GM19468 (cell line): ENCODE measurements around the gene ABI3BP.

Source experiments
- ATAC-seq: cut with Tn5 transposase; IDR thresholded peaks from one replicate; pipeline ENCODE4 v1.9.1; 2021; ENCODE audit warnings: mild to moderate bottlenecking, moderate library complexity, moderate number of reproducible peaks; ENCODE audit not compliant: unreplicated experiment; ENCODE audit errors: extremely low read depth

ABI3BP gene

DNA sequence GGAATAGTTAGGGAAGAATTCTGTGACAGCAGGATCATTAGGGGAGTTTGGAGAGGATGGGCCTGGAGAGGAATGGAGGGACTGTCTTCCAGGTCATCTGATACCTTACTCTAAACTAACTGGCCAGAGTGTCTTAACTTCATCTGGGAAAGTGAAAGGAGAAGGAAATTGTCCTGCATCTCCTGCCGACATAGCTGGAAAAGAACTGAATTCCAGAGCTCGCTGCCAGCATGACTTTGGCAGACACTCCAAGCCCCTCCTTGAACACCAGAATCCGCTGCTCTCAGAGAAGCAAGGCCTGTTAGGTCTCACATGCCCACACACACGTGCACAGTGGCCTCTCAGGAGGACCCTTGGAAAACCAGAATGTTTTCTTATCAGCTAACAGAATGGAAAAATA, 10.5 kb downstream of the ABI3BP start:
- ATAC-seq = no peak

DNA sequence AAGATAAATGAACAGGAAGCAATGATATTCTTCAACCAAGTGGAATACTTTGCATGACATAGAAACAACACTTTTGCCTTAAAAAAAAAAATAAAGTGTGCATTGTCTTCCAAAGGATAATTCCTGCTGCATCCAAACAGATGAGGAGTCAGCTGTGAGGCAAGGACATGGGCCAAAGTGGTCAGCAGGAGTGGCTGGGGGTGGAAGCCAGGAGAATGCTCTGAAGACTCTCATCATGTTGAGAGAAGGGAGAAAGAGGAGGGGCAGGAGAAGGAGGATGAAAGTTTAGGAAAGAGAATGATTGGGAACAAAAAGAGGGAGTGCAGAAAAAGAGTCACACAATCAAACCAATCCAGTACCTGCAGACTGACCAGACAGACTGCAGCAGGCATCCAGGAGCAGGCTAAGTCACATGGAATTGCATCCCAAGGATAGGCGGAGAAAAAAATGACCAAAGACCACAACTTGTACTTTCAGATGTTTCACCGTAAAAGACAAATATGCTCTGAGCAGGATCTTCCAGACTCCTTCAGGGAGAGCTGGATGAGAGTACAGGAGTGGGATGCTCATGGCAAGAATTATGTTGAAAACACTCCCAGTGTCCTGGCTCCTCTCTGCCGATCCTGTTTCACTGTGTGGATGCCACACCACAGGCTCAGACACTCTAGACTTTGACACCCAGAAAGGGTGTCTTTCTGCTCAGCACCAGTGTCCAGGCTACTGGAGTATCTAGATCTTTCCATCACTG, 11.9 kb downstream of the ABI3BP start:
- ATAC-seq = no peak

DNA sequence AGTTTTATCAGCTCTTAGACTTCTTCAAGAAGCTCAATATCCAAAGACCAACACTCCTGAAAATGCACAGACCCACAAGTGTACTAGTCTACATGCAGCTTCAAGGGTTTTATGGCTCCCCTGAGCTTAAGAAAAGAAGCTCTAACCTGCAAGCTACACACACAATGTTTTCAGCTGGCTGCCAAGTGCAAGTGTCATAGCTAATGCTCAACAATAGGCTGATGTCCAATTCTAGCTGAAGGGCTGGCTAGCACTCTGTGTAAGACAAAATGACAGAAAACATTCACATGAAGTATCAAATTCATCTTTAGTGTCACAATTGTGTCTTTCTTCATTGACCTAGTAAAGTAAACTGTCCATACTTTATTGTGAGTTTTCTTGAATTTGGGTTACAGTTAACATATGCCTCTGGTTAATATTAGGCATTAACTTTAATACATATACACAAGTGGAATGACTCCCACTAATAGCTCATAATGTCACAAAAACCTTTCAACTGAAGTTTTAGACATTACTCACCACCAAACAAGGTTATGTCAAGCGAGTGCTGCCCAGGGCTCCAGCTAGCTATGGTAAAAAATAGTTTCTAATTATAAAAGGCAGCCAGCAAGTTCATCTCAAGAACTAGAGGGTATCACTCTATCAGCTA, 15.1 kb downstream of the ABI3BP start:
- ATAC-seq = no peak

DNA sequence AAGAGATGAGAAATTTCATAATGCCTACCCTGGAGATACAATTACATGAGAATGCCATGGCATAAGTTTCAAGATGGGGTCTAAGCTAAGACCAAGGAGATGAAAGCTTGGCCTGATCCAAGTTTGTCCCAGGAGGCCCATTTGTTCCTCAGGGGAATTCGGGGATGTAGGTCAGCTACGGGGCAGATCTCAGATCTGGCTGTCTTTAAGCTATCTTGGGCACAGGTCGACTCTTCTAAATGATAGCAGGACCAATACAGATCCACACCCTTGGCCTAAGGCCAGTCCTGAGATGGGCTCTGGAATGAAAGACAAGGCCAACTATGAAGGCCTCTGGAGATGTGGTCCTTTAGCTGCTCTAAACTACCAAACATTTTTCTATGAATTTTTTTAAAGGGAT, 16.6 kb downstream of the ABI3BP start:
- no peak for ATAC-seq

DNA sequence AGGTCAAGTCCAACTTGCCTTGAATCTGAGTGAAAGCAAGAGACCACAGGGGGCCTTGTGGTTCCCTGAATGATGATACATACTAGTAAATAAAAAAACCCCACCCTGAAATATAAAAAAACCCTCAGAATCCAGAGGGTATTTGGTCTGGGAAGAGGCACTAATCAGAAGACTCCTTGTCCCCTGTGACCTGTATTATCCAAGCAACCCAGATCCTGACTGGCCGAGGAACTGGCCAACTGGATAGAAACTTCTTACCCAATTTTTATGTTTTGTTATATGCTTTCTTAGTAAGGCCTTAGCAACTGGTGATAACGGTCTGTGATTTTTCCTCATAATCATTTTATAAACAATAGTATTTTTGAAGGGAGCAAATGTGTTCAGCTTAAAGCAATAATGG, 17.5 kb downstream of the ABI3BP start:
- no peak for ATAC-seq

DNA sequence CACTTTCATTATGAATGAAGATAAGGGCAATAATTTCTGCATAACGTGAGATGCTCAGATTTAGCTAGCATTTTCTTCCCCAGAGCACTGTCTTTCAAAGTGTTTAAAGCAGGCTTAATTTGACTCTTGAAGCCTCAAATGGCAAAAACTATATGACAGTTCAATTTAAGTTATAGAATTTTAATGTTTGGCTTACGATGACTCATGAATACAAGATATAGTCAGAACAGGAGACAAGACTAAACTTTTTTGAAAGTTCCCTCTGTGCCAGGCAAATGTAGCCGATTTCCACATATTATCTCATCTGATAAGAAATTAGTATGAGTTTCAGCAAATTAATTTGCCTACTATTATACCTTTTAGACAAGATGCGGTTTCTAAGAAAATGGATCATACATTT, 19.6 kb downstream of the ABI3BP start:
- ATAC-seq = no peak

DNA sequence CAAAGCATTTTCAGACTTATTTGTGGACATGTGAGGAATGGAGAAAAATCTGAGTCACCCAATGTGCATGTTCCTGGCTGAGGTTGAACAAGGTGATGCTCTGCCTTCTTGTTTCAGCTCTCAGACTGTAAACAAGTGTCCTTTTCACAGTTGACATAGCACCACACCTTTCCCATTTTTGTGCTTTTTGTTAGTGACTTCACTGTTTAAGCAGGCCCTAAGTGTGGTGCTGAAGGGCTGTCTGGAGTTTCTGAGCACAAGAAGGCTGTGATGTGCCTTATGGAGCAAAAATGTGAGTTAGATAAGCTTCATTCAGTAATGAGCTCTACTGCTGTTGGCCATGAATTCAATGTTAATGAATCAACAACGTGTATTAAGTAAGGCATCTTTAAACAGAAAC, 20.4 kb downstream of the ABI3BP start:
- ATAC-seq = no peak

DNA sequence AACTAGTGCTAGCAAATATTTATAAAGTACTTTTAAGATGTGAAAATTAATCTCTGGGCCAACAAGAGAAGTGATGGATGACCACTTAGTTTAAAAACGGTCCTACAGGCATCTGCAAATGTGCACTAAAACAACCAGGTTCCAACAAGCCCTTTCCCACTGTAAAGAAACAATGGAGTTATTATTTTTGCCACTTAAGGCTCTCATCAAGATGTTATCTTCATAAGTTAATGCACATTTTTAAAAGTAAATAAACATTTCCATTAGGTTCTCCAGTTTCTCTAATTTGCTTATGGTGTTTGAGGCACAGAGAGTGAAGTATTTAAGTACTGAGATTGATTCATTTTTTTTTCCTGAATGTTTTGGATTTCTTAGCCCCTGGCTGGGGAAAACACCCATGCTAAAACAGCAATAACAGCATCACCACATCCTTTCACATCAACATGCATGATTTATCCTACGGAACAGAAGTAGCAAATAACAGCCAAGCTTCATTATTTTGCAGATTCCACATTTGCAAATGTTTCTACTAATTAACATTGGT, 20.8 kb downstream of the ABI3BP start:
- ATAC-seq = no peak

DNA sequence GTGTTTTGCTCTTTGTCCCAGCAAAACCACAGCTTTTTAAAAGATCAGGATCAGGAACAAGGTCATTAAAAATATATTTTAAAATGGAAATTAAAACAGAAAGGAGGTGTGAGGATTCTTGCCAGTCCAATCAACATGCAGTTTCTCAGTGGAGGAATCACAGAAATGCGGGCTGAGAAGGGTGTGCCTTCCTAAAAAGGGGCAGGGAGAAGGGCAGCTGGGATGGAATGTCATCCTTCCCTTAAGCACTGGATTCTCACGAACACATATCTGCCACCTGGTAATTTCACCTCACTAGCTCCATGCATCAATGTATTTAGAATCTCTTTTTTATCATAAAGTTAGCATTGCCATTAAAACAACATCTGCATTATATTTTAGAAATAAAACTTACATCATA, 21.4 kb downstream of the ABI3BP start:
- ATAC-seq = no peak

DNA sequence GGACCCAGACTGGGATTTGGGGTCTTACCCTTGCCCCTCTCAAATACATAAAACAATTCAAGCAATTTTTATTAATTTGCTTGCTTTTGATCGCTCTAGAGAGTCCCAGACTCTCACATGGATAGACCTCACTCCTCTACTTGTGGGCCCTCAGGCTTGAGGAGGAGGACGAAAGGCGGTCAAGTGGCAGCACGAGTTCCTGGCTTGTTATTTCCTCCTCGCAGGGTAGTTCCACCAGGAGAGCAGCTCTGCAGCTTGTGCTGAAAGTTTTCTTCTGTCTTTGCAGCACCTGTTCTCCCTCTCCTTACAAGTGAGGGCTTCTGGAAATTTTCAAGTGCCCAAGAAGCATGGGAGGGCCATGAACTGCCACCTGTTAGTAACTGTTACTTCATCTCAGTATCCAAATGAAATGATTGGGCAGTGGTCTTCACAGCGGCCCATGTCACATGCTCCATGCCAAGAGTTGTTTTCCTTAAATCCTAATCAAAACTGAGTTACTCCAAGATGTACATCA, 22.7 kb downstream of the ABI3BP start:
- ATAC-seq = no peak

DNA sequence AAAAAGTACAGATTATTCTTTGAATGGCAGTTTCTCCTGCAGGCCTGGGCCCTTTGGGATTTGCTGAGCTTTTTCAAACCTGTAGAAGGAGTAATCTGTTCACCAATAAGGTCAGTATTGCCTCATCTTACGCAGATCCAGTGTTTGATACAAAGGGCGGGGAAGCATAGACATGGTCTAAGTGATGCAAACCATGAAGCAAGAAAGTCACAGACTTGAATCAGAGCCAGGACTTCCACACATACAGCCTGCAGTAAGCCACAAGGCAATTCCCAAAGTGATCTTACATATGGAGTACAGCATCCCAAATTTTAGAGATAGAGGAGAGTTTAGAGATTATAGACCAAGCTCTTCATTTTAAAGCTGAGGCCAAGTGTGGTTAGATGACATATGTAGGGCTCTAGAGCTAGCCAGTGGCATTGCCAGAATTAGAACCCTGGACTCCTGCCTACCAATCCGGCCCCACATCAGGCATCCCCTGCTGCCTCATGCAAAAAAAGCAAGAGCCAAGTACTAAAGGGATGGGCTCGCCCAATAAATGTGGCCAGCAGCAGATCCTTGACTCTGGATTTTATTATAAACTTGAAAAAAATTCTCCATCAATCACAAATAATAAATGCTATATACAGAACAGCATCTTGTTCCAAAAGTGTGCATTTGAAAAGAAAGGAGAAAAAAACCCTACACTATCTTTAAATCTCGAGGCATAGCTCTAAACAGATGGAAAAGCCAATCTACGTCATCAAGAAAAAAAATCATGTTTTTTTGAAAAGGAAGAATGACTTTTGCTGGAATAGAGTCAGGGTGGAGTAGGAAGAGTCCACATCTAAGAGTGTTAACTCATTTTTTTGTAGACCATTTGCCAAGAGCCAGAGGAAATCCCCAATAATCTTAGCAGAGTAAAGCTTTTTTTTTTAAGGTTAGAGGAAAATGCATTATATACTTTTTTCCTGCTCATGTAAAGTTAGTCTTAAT, 24.0 kb downstream of the ABI3BP start:
- no peak for ATAC-seq

DNA sequence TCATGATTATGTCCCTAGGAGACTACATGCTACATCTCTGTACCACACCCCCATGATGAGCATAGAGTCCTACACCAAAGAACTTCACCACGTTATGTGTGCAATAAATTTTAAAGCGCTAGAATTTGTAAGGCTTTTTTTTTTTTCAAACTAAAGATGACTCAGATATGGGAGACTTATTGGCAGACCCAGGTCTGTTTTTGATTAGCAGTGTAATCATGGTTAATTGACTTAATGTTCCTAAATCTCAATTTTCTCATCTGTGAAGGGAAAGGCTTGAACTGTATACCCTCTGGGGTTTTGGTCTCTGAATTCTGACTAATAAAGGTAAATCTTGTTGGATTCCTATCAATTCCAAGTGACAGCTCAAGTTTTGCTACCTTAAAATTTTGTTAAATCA, 26.4 kb downstream of the ABI3BP start:
- ATAC-seq = no peak

DNA sequence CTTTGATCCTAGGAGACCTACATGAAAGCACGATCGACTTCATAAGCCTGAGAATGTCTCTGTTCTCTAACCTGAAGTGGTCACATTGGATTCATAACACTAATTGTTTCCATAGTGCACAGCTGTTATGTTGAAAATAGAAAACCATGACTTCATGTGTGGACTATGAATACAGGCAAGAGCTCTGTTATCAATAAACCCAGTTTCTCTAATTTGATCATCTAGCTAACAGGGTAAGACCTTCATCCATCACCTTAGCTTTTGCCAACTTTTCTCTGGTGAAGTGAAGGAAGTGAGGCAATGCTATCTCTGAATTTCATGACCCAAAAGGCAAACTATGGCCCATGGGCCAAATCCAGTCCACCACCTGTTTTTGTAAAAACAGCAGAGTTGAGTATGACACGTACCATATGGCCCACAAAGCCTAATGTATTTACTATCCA, 27.2 kb downstream of the ABI3BP start:
- no peak for ATAC-seq

DNA sequence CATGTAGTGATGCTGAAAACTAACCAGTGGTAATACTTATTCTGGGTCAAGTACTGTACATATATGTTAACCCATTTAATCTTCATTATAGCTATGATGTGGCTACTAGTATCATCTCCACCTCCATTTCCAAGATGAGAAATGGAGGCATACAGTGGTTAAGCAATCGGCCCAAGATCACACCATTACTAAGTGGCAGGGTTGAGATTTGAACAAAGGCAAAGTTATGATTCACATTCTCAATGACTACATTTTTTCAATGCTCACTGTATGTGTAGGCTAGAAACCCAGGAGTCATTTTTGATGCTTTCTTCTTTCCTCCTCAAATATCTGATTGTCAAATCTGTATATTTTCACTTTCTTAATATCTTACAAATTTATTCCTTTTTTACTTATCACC, 30.2 kb downstream of the ABI3BP start:
- no peak for ATAC-seq

DNA sequence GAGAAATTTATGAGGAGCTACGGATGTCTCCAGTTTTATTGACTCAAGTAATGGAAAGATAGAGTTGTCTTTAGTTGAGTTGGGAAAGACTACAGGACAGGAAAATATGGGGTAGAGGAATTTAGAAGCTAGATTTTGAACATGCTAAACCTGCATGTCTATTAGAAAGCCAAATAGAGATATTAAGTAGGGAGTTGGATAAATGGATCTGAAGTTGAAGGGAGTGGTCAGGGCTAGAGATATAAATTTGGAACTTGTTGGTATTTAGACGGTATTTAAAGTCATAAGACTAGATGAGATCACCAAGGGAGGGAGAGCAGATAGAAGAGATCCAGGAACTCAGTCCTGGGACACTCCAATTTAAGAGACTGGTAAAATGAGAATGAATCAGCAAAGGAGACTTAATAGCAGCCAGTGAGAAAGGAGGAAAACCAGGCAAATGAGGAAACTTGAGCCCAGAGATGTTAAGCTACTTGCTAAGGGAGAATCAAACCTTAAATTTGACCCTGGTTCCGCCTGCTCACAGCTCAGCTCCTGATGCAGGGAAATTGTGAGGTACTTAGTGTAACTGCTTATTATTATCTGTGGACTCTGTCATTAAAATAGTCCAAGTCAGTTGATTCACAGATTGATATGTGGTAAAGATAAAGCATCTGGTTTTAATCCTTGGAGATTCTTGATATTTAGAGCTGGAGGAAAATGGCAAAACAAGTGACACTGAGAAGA, 35.8 kb downstream of the ABI3BP start:
- no peak for ATAC-seq

DNA sequence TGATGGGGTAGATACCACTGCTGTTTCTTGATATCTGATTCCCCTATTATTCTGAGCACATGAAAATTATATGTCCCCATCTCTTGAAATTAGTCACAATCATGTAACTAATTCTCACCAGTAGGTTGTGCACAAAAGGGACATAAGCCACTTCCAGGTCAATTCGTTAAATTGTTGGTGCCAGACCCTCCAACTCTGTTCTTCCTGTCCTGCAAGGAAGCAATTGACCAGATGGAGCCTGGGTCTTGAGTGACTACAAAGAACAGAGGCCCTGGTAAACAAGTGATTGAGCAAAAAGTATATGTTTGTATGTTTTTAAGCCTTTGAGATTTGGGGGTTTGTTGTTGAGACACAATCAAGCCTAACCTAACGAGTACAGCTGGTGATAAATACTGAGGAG, 36.9 kb downstream of the ABI3BP start:
- ATAC-seq = no peak

DNA sequence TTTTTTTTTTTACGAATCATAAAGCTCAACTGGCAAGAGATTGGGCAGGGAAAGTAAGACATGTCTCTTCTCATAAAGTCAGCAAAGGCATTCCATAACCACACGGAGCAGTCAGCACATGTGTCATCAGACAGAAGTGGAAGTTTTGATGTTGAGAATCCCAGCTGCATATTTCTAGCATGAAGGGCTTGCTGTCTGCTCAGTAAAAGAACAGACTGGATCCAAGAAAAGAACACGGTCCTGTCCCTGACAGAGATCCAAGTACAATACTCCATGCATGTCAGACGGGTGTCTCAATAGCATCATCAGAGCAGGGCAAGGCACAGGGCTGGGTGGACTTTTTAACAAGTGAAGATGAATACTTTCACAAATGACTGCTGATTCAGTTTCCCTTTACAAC, 38.2 kb downstream of the ABI3BP start:
- no peak for ATAC-seq

DNA sequence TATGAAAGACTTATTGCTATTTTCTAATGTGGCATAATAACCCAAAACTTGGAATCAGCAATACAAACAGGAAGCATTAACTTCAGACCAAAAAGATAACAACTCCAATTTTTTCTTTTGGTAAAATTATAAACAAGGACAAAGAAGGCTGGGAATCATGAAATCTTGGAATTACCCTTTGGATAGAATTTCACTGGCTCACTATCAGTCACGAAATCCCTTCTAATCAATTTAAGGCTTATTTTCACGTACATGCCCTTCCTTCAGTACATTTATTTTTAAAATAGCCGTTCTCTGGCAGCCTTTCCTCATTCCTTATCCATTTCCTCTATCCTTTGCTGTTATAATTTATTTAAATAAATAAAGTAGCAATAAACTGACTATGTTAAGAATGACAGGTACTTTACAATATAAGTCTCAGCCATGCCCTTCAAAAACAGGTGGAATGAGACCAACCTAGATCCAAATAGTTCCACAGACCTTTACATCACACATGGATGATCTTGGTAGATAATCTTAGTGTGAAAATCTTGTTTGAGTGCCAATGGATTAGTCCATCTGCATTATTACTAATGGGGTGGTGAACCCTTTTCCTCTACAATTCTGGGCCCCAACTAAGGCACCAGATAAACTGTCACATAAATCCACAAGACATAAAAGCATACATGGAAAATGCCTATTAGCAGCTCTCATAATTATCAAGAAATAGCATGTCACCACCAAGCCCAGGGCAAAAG, 38.9 kb downstream of the ABI3BP start:
- no peak for ATAC-seq

DNA sequence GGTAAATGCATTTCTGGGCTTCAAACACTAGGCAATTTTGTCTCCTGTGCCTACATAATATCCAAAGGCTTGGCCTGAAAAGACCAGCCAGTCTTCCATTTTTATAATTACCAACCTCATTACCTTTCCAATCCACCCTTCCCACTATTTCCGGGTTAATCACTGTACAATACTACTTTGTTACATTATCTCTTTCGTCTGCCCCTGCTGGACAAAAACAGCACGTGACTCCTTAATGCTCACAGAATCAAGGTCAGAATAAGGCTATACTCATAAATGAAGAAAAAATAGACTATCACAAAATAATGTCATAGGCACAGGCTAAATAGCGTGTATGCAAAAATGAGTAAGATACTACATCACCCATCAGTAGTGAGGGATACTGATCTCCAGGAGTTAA, 40.1 kb downstream of the ABI3BP start:
- ATAC-seq = no peak
